Thyroid gland (tissue), 4 donors: ENCODE measurements around the gene OR52I2.

Source experiments
- CTCF ChIP-seq, 6 experiments: fragments of 200-600 bp in 3 of 6; fragments of 450-650 bp in 3 of 6; sonication (generic) in 3 of 6; IDR thresholded peaks; one replicate each; pipeline ENCODE4 v1.5.1; 2016 to 2019; ENCODE audit warnings: antibody characterized with exemption in 6 of 6, mild to moderate bottlenecking in 2 of 6, inconsistent platforms in 1 of 6, moderate library complexity in 1 of 6
- POLR2A ChIP-seq, 2 donors: fragments of 450-650 bp; IDR thresholded peaks; one replicate each; pipeline ENCODE4 v1.6.1; 2017; ENCODE audit warnings: antibody characterized with exemption in 2 of 2, mild to moderate bottlenecking in 2 of 2, moderate library complexity in 1 of 2

- TF ChIP-seq CTCF (IDR thresholded peaks at IDR 0.05) (no peak), POLR2A (IDR thresholded peaks at IDR 0.05) (no peak)
Observed at GRCh38 chr11:4577761-4578160, 3.8 kb upstream of the OR52I2 start.
